HepG2 (cell line): ENCODE data around the gene UBE2R2. TPM values are rescaled to one million over a fixed set of nuclear protein-coding genes. Genes with fewer than 3 reads are reported as not detected.
A peak's percentile ranks its signal among the peaks of the same experiment; 100 is the strongest.
"Not testable (repeated sequence)": the region's sequence is repeated elsewhere in the genome, so short reads cannot be mapped to it uniquely, and the experiment has no call there.

Experiments
- ATAC-seq: fragments of 200-7000 bp; cut with Tn5 transposase; 3 replicates; pipeline ENCODE4 v1.9.1; 2020; ENCODE audit warnings: mild to moderate bottlenecking, moderate library complexity
- BruUV-seq: library from RNA; stranded (reverse); fragments of 400-500 nt; replicated peaks from 2 replicates; lab custom pipeline; 2021; lab: Mats Ljungman, UMichigan
- CTCF ChIA-PET: fragments of 300-600 bp; formaldehyde crosslinking; extraction: SDS; loops from one replicate; lab custom pipeline; 2021; ENCODE audit warnings: low total read pairs, inconsistent platforms, low intra/inter-chr PET ratio; lab: Yijun Ruan, JAX
- POLR2A ChIA-PET: fragments of 350-600 bp; sonication (Branson Sonifier 250); formaldehyde crosslinking; loops from one replicate; lab custom pipeline; 2020; ENCODE audit warnings: antibody characterized with exemption, inconsistent platforms; lab: Yijun Ruan, JAX
- DNase-seq: peaks from one replicate; pipeline ENCODE4 v3.0.0-alpha.2; 2015; ENCODE audit warnings: low spot score
- FAIRE-seq: peaks from 3 replicates; lab custom pipeline; 2011; peaks lifted over from hg19 to GRCh38; lab: Jason Lieb, UNC
- H2AFZ ChIP-seq: one replicate; pipeline ENCODE4 v1.6.1; 2011; ENCODE audit warnings: low read length, inconsistent platforms
- H3K27ac ChIP-seq: fragments of 300-600 bp; 3 replicates; pipeline ENCODE4 v1.8.0; 2011; ENCODE audit warnings: mixed run types, mild to moderate bottlenecking, mixed read lengths, low read length, inconsistent platforms; ENCODE audit not compliant: insufficient read depth; ENCODE audit errors: extremely low read length
- H3K27me3 ChIP-seq, 2 experiments: fragments of 200-600 bp in 1 of 2; 2 replicates in 1 of 2; 3 replicates in 1 of 2; pipeline versions ENCODE4 v1.6.0 to v1.8.0; 2011; ENCODE audit warnings: low read length in 2 of 2, mild to moderate bottlenecking in 2 of 2, moderate library complexity in 2 of 2, inconsistent platforms in 1 of 2; ENCODE audit not compliant: insufficient read depth in 2 of 2, control insufficient read depth in 1 of 2
- H3K36me3 ChIP-seq, 2 experiments: fragments of 200-600 bp in 1 of 2; replicated peaks in 1 of 2; 2 replicates in 1 of 2; 3 replicates in 1 of 2; pipeline versions ENCODE4 v1.5.1 to v1.8.0; 2011; ENCODE audit warnings: low read length in 2 of 2, inconsistent platforms in 1 of 2; ENCODE audit not compliant: insufficient read depth in 2 of 2, control insufficient read depth in 1 of 2
- H3K4me1 ChIP-seq: 2 replicates; pipeline ENCODE4 v1.5.1; 2012; ENCODE audit warnings: low read length, inconsistent platforms; ENCODE audit not compliant: insufficient read depth
- H3K4me2 ChIP-seq: 2 replicates; pipeline ENCODE4 v1.6.0; 2011; ENCODE audit warnings: low read depth, low read length, inconsistent platforms
- H3K4me3 ChIP-seq, 3 experiments: fragments of 200-600 bp in 1 of 3; sonication (generic), shearing (Covaris generic) in 1 of 3; replicated peaks in 1 of 3; 2 replicates each; pipeline ENCODE4 v1.5.1; 2011 to 2016; ENCODE audit warnings: low read length in 3 of 3, inconsistent platforms in 2 of 3, low read depth in 2 of 3, mild to moderate bottlenecking in 2 of 3, control low read depth in 1 of 3, mixed read lengths in 1 of 3; ENCODE audit not compliant: insufficient read depth in 1 of 3
- H3K79me2 ChIP-seq: one replicate; pipeline ENCODE4 v1.6.1; 2011; ENCODE audit warnings: low read length, inconsistent platforms; ENCODE audit not compliant: insufficient read depth
- H3K9ac ChIP-seq: 2 replicates; pipeline ENCODE4 v1.6.0; 2011; ENCODE audit warnings: mild to moderate bottlenecking, low read depth, low read length, inconsistent platforms; ENCODE audit not compliant: insufficient read depth
- H3K9me3 ChIP-seq: 2 replicates; pipeline ENCODE4 v1.5.1; 2012; ENCODE audit warnings: mild to moderate bottlenecking, low read length
- H4K20me1 ChIP-seq: 2 replicates; pipeline ENCODE4 v1.6.0; 2011; ENCODE audit warnings: inconsistent platforms, mild to moderate bottlenecking, low read length, moderate library complexity; ENCODE audit not compliant: insufficient read depth
- CEBPB ChIP-seq: IDR thresholded peaks from 2 replicates; pipeline ENCODE4 v1.6.1; 2011; ENCODE audit warnings: low read depth, low read length, improper control_type of control experiment, borderline replicate concordance
- CEBPG ChIP-seq: IDR thresholded peaks from 2 replicates; pipeline ENCODE4 v1.6.1; 2016
- ZNF121 ChIP-seq: sonication (generic); formaldehyde crosslinking; IDR thresholded peaks from 2 replicates; pipeline ENCODE4 v1.5.0; 2020; ENCODE audit warnings: mild to moderate bottlenecking, missing genetic modification reagents
- ZNF761 ChIP-seq: sonication (generic); formaldehyde crosslinking; conservative IDR thresholded peaks from 2 replicates; pipeline ENCODE4 v1.4.0; 2020; ENCODE audit warnings: mild to moderate bottlenecking, missing genetic modification reagents
- WGBS: methylation state at CpG from one replicate; pipeline ENCODE4 v1.1.6; 2017; ENCODE audit warnings: low lambda C conversion rate; 5-methylcytosine and 5-hydroxymethylcytosine counted together
- in situ Hi-C: cut with HindIII; loops from 2 replicates; pipeline ENCODE4 v1.10.0; 2017; ENCODE audit warnings: low pct_unique_long_range_greater_than_20kb; ENCODE audit not compliant: extremely low pct_ligation_motif_present
- intact Hi-C: fragments of 100-400 bp; cut with micrococcal nuclease; formaldehyde crosslinking; loops from one replicate; pipeline ENCODE4 v1.10.0; 2022; ENCODE audit not compliant: unreplicated experiment
- polyA plus RNA-seq, 8 experiments: library from polyadenylated mRNA; depleted of rRNA in 3 of 8; stranded (reverse) in 7 of 8; unstranded in 1 of 8; fragments of >200 nt; fragmentation: Illumina TruSeq in 4 of 8; extraction: Trizol in 4 of 8; gene quantifications; 2 replicates each; pipeline versions ENCODE4 v1.2.1 to v1.2.3, GENCODE V29; 2011 to 2016; ENCODE audit warnings: low read depth in 4 of 8, missing spikeins in 1 of 8, mixed read lengths in 1 of 8; ENCODE audit not compliant: insufficient read depth in 1 of 8
- total RNA-seq, 5 experiments: library from RNA; depleted of rRNA; stranded (reverse); fragments of >200 nt; fragmentation: Illumina TruSeq; extraction: Trizol; gene quantifications; 2 replicates each; pipeline ENCODE4 v1.2.3, GENCODE V29; 2016; ENCODE audit warnings: low read depth in 1 of 5
- TF ChIP-seq, protein P1 (sequence below): sonication (generic); formaldehyde crosslinking; IDR thresholded peaks from 2 replicates; pipeline ENCODE4 v1.5.0; 2020; ENCODE audit warnings: mild to moderate bottlenecking, missing genetic modification reagents

Gene UBE2R2
- total and polyA plus RNA-seq, 2 of the 13 experiments (the other 11 are each of a cell fraction or from before 2014, with no cell fraction given), result 14.8 to 20.9 TPM

DNA sequence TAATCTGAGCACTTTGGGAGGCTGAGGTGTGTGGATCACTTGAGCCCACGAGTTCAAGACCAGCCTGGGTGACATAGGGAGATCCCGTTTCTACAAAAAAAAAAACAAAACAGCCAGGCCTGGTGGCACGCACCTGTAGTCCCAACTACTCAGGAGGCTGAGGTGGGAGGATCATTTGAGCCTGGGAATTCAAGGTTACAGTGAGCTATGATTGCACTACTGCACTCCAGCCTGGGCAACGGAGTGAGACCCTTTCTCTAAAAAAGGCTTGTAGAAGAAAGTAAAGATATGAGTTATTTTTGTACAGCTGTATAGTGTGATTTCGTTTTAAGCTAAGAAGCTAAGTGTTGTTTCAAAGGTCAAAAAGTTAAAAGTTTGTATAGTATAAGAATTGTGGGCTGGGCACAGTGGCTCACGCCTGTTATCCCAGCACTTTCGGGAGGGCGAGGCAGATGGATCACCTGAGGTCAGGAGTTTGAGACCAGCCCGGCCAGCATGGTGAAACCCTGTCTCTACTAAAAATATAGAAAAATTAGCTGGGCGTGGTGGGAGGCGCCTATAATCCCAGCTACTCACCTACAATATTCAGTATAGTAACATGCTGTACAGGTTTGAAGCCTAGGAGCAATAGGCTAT is 18.8 kb downstream of the UBE2R2 start:
- no TSS peak for BruUV-seq
- H3K9ac ChIP-seq, result no peak overlapping the region
- POLR2A ChIA-PET, result no interaction called here
- 94% methylated on average over 11 of the region's 11 CpGs for WGBS
- 0 out of 2 replicates have a peak, but pooled peaks cover 10% of the 10 kb centered on the region for H3K4me1 ChIP-seq
- H3K9me3 ChIP-seq, result no peaks in the 10 kb centered on the region
- ATAC-seq, result no peak
- in situ Hi-C loops, result no loop called here
- FAIRE-seq, result no peak
- no peaks in the 10 kb centered on the region for H3K27me3 ChIP-seq
- CTCF ChIA-PET, result no interaction called here
- no peak for DNase-seq
- no peak overlapping the region for H3K27ac ChIP-seq
- H3K4me2 ChIP-seq, result no peak overlapping the region
- intact Hi-C loops, result no loop called here
- no peak overlapping the region for H2AFZ ChIP-seq
- peaks cover 0 to 12% of the 10 kb centered on the region in 2 experiments; a peak in 1 of 5 replicates for H3K36me3 ChIP-seq
- peaks cover 27% of the 10 kb centered on the region for H4K20me1 ChIP-seq
- H3K79me2 ChIP-seq, result peaks cover 92% of the 10 kb centered on the region
- no peak overlapping the region for H3K4me3 ChIP-seq
- TF ChIP-seq ZNF121 (CRISPR knock-in tag) (peak; percentile 76), ZNF761 (CRISPR knock-in tag) (no peak)
- TF ChIP-seq, protein P1, sequence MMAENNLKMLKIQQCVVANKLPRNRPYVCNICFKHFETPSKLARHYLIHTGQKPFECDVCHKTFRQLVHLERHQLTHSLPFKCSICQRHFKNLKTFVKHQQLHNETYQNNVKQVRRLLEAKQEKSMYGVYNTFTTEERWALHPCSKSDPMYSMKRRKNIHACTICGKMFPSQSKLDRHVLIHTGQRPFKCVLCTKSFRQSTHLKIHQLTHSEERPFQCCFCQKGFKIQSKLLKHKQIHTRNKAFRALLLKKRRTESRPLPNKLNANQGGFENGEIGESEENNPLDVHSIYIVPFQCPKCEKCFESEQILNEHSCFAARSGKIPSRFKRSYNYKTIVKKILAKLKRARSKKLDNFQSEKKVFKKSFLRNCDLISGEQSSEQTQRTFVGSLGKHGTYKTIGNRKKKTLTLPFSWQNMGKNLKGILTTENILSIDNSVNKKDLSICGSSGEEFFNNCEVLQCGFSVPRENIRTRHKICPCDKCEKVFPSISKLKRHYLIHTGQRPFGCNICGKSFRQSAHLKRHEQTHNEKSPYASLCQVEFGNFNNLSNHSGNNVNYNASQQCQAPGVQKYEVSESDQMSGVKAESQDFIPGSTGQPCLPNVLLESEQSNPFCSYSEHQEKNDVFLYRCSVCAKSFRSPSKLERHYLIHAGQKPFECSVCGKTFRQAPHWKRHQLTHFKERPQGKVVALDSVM (CRISPR knock-in tag), result peak; percentile 62

DNA sequence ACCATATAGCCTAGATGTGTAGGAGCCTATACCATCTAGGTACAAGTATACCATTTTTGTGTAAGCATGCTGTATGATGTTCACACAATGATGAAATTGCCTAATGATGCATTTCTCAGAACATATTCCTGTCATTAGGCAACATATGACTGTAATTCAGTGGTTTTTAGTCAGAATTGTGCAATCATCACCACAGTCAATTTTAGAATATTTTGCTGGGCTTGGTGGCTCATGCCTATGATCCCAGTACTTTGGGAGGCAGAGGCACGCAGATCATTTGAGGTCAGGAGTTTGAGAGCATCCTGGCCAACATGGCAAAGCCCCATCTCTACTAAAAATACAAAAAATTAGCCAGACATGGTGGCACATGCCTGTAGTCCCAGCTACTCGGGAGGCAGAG is 19.3 kb downstream of the UBE2R2 start:
- WGBS, result 82% methylated on average over 2 of the region's 2 CpGs
- POLR2A ChIA-PET, H3K27ac ChIP-seq, FAIRE-seq, in situ Hi-C loops, H3K27me3 ChIP-seq, H3K4me3 ChIP-seq, BruUV-seq, H2AFZ ChIP-seq, intact Hi-C loops, H3K4me2 ChIP-seq, ATAC-seq, H3K4me1 ChIP-seq, DNase-seq, CTCF ChIA-PET, H3K9ac ChIP-seq, H3K9me3 ChIP-seq: not testable (repeated sequence)
- peaks cover 92% of the 10 kb centered on the region for H3K79me2 ChIP-seq
- TF ChIP-seq CEBPG (CRISPR knock-in tag), result peak; percentile 51; the same call in 1 of the 2 replicates
- peak; percentile 88 for TF ChIP-seq CEBPB
- peaks cover 0 to 12% of the 10 kb centered on the region in 2 experiments; a peak in 1 of 5 replicates for H3K36me3 ChIP-seq
- H4K20me1 ChIP-seq, result peaks cover 28% of the 10 kb centered on the region
